ENCODE measurements around the gene CGB3. TPM values are rescaled to one million over a fixed set of nuclear protein-coding genes. Genes with fewer than 3 reads are reported as not detected.
"Not testable (repeated sequence)": the region's sequence is repeated elsewhere in the genome, so short reads cannot be mapped to it uniquely, and the experiment has no call there.

The CGB3 gene
- polyA plus RNA-seq, 3 donors, result not detected

DNA sequence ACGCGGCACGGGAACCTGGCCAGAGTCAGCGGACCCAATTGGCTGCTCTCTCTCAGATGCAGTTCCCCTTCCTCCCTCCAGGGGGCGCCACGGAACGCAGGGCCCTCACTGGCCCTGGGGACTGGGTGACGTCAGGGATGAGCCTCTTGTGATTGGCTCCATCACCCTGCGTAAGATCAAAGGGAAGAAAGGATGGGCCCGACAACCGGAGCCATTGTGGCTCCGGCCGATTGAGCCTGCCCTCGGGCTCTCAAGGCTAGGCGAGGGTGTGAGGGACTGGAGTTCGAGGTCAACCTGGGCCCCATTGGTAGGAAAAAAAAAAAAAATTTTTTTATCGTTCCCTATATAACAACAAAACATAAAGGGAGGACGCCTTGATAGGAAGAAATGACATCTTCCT is 12.7 kb upstream of the CGB3 start, which contains the start of gene CGB1:
Gene CGB1 (minus strand): TSS at position 81 of the 400 bp plus-strand sequence. CDS start 184 bp downstream, outside the sequence.
- WGBS (ENCODE audit: insufficient coverage), result 36% methylated on average over 2 of the region's 18 CpGs
- H3K9me3 Mint-ChIP-seq; intact Hi-C loops (cut with micrococcal nuclease); H3K27ac ChIP-seq (ENCODE audit: low read depth in 1 of 2, low read length in 2 of 2); H3K9me3 ChIP-seq (replicated peaks in 1 of 2; ENCODE audit: control insufficient read depth in 1 of 2, insufficient read depth in 1 of 2, low read length in 2 of 2); H3K4me1 Mint-ChIP-seq; H3K36me3 ChIP-seq (replicated peaks in 1 of 2; ENCODE audit: control insufficient read depth in 1 of 2, insufficient read depth in 2 of 2, low read length in 2 of 2); H3K9ac ChIP-seq (ENCODE audit: insufficient read depth, low read length, poor library complexity, severe bottlenecking); H3K36me3 Mint-ChIP-seq; H3K27me3 ChIP-seq (ENCODE audit: control insufficient read depth in 2 of 2, insufficient read depth in 2 of 2, low read length in 2 of 2); H3K27ac Mint-ChIP-seq; H4K20me1 ChIP-seq (ENCODE audit: insufficient read depth, low read length); H3K79me2 ChIP-seq (ENCODE audit: insufficient read depth, low read length); H3K4me2 ChIP-seq (replicated peaks; ENCODE audit: extremely low read depth, low read length, poor library complexity, severe bottlenecking); H3K4me3 Mint-ChIP-seq; H3K4me3 ChIP-seq (replicated peaks in 1 of 3; ENCODE audit: low read depth in 2 of 3, low read length in 3 of 3); H2AFZ ChIP-seq (ENCODE audit: insufficient read depth, low read depth, low read length, poor library complexity, severe bottlenecking); H3K4me1 ChIP-seq (ENCODE audit: control insufficient read depth in 1 of 2, insufficient read depth in 2 of 2, low read length in 2 of 2): not testable (repeated sequence)
- H3K27me3 Mint-ChIP-seq (ENCODE audit: low read depth in 3 of 3), result peaks cover 2 to 12% (median 7%) of the 10 kb centered on the region in 3 donors
- DNase-seq, result peak in 1 of 3 donors; percentile 25
- TF ChIP-seq, protein P1, sequence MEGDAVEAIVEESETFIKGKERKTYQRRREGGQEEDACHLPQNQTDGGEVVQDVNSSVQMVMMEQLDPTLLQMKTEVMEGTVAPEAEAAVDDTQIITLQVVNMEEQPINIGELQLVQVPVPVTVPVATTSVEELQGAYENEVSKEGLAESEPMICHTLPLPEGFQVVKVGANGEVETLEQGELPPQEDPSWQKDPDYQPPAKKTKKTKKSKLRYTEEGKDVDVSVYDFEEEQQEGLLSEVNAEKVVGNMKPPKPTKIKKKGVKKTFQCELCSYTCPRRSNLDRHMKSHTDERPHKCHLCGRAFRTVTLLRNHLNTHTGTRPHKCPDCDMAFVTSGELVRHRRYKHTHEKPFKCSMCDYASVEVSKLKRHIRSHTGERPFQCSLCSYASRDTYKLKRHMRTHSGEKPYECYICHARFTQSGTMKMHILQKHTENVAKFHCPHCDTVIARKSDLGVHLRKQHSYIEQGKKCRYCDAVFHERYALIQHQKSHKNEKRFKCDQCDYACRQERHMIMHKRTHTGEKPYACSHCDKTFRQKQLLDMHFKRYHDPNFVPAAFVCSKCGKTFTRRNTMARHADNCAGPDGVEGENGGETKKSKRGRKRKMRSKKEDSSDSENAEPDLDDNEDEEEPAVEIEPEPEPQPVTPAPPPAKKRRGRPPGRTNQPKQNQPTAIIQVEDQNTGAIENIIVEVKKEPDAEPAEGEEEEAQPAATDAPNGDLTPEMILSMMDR (IDR thresholded peaks at IDR 0.05), result peak; percentile 43

DNA sequence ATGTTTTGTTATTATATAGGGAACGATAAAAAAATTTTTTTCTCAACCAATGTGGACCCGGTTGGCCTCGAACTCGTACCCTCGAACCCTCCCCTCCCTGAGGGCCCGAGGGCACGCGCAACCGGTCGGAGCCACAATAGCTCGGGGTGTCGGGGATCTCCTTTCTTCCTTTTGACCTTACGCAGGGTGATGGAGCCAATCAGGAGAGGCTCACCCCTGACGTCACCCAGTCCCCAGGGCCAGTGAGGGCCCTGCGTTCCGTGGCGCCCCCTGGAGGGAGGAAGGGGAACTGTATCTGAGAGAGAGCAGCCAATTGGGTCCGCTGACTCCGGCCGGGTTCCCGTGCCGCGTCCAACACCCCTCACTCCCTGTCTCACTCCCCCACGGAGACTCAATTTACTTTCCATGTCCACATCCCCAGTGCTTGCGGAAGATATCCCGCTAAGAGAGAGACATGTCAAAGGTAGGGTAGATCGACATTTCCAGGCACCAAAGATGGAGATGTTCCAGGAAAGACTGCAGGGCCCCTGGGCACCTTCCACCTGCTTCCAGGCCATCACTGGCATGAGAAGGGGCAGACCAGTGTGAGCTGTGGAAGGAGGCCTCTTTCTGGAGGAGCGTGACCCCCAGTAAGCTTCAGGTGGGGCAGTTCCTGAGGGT is 7.6 kb upstream of the CGB3 start, which contains the start of gene CGB2:
Gene CGB2 (plus strand): TSS at position 249 of the 660 bp plus-strand sequence. CDS start 206 bp downstream, at position 455.
- peaks cover 0 to 14% (median 6%) of the 10 kb centered on the region in 7 donors for H3K9me3 Mint-ChIP-seq
- H3K4me3 ChIP-seq (replicated peaks in 1 of 3; ENCODE audit: low read depth in 2 of 3, low read length in 3 of 3); H2AFZ ChIP-seq (ENCODE audit: insufficient read depth, low read depth, low read length, poor library complexity, severe bottlenecking); H3K36me3 ChIP-seq (replicated peaks in 1 of 2; ENCODE audit: control insufficient read depth in 1 of 2, insufficient read depth in 2 of 2, low read length in 2 of 2); H3K27ac ChIP-seq (ENCODE audit: low read depth in 1 of 2, low read length in 2 of 2); intact Hi-C loops (cut with micrococcal nuclease); H3K4me2 ChIP-seq (replicated peaks; ENCODE audit: extremely low read depth, low read length, poor library complexity, severe bottlenecking); H3K36me3 Mint-ChIP-seq; H3K9ac ChIP-seq (ENCODE audit: insufficient read depth, low read length, poor library complexity, severe bottlenecking); H3K4me1 ChIP-seq (ENCODE audit: control insufficient read depth in 1 of 2, insufficient read depth in 2 of 2, low read length in 2 of 2); H3K4me1 Mint-ChIP-seq; H3K27me3 ChIP-seq (ENCODE audit: control insufficient read depth in 2 of 2, insufficient read depth in 2 of 2, low read length in 2 of 2); H4K20me1 ChIP-seq (ENCODE audit: insufficient read depth, low read length); H3K9me3 ChIP-seq (replicated peaks in 1 of 2; ENCODE audit: control insufficient read depth in 1 of 2, insufficient read depth in 1 of 2, low read length in 2 of 2); H3K79me2 ChIP-seq (ENCODE audit: insufficient read depth, low read length): not testable (repeated sequence)
- TF ChIP-seq, protein P1 (IDR thresholded peaks at IDR 0.05), result peak; percentile 32
- peak within 1 kb of the TSS in 1 of 2 donors; percentile 69 for H3K4me3 Mint-ChIP-seq
- H3K27me3 Mint-ChIP-seq (ENCODE audit: low read depth in 3 of 3), result peaks cover 3 to 15% (median 11%) of the 10 kb centered on the region in 3 donors
- DNase-seq, result peak in 1 of 3 donors; percentile 49
- H3K27ac Mint-ChIP-seq, result peak within 1 kb of the TSS in 1 of 7 donors; percentile 25
- 64% methylated on average over 4 of the region's 28 CpGs for WGBS (ENCODE audit: insufficient coverage)

DNA sequence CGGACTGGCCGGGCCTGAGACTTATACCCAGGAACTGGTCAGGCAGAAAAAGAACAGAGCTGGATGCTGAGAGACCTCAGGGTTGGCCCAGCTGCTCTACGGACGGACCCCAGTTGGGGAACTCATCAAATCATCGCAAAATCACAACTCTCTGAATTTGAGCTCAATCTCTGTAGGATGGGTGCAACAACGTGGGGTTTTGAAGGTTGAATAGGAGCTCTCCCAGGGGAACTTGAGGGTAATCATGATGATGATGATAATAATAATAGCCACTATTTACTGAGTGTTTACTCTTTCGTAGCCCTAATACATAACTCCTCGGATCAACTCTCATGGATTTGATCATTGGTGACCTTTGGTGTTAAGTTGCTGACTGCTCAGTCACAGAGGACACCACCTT is 6.2 kb upstream of the CGB3 start:
- H3K9ac ChIP-seq (ENCODE audit: insufficient read depth, low read length, poor library complexity, severe bottlenecking); H3K9me3 ChIP-seq (replicated peaks in 1 of 2; ENCODE audit: control insufficient read depth in 1 of 2, insufficient read depth in 1 of 2, low read length in 2 of 2); intact Hi-C loops (cut with micrococcal nuclease); H3K4me1 ChIP-seq (ENCODE audit: control insufficient read depth in 1 of 2, insufficient read depth in 2 of 2, low read length in 2 of 2); H3K4me2 ChIP-seq (replicated peaks; ENCODE audit: extremely low read depth, low read length, poor library complexity, severe bottlenecking); H3K36me3 Mint-ChIP-seq; H3K4me3 Mint-ChIP-seq; H3K27ac Mint-ChIP-seq; H3K36me3 ChIP-seq (replicated peaks in 1 of 2; ENCODE audit: control insufficient read depth in 1 of 2, insufficient read depth in 2 of 2, low read length in 2 of 2); H2AFZ ChIP-seq (ENCODE audit: insufficient read depth, low read depth, low read length, poor library complexity, severe bottlenecking); H3K27ac ChIP-seq (ENCODE audit: low read depth in 1 of 2, low read length in 2 of 2); H3K27me3 ChIP-seq (ENCODE audit: control insufficient read depth in 2 of 2, insufficient read depth in 2 of 2, low read length in 2 of 2); H3K79me2 ChIP-seq (ENCODE audit: insufficient read depth, low read length); H3K4me3 ChIP-seq (replicated peaks in 1 of 3; ENCODE audit: low read depth in 2 of 3, low read length in 3 of 3); DNase-seq; H4K20me1 ChIP-seq (ENCODE audit: insufficient read depth, low read length); H3K4me1 Mint-ChIP-seq: not testable (repeated sequence)
- peaks cover 4 to 19% (median 5%) of the 10 kb centered on the region in 3 donors for H3K27me3 Mint-ChIP-seq (ENCODE audit: low read depth in 3 of 3)
- WGBS (ENCODE audit: insufficient coverage), result no CpG with 5 or more reads among the region's 8 CpGs
- peaks cover 0 to 10% (median 6%) of the 10 kb centered on the region in 7 donors for H3K9me3 Mint-ChIP-seq
